Endothelial cell (in vitro differentiated cells): ENCODE results near the gene TLN1. TPM values are rescaled to one million over a fixed set of nuclear protein-coding genes. Genes with fewer than 3 reads are reported as not detected.

Experiments
- DNase-seq: peaks from one replicate; pipeline ENCODE4 v3.0.0; 2021; ENCODE audit warnings: low spot score
- H3K27ac Mint-ChIP-seq: one replicate; pipeline ENCODE4 v1.8.0; 2021; ENCODE audit warnings: mixed read lengths, inconsistent platforms; ENCODE audit not compliant: unreplicated experiment
- H3K27me3 Mint-ChIP-seq: one replicate; pipeline ENCODE4 v1.8.0; 2021; ENCODE audit warnings: mild to moderate bottlenecking, moderate library complexity, mixed read lengths, inconsistent platforms; ENCODE audit not compliant: unreplicated experiment
- H3K36me3 Mint-ChIP-seq: one replicate; pipeline ENCODE4 v1.8.0; 2021; ENCODE audit warnings: mild to moderate bottlenecking, low read depth, mixed read lengths, inconsistent platforms; ENCODE audit not compliant: unreplicated experiment
- H3K4me1 Mint-ChIP-seq: one replicate; pipeline ENCODE4 v1.8.0; 2021; ENCODE audit warnings: mild to moderate bottlenecking, mixed read lengths, inconsistent platforms; ENCODE audit not compliant: unreplicated experiment
- H3K4me3 Mint-ChIP-seq: one replicate; pipeline ENCODE4 v1.8.0; 2021; ENCODE audit warnings: mild to moderate bottlenecking, mixed read lengths, inconsistent platforms; ENCODE audit not compliant: unreplicated experiment
- H3K9me3 Mint-ChIP-seq: one replicate; pipeline ENCODE4 v1.8.0; 2021; ENCODE audit warnings: mixed read lengths, inconsistent platforms; ENCODE audit not compliant: unreplicated experiment
- long read RNA-seq: library from polyadenylated mRNA; unstranded; transcript quantifications from one replicate; pipeline ENCODE4 v2.0.0, GENCODE V29; 2020; ENCODE audit not compliant: unreplicated experiment
- total RNA-seq: library from RNA; stranded (reverse); fragmentation: NEBNext Ultra II Directional; extraction: Animal tissue kit (Norgen Biotek cat#: 25700); gene quantifications from one replicate; pipeline ENCODE4 v1.2.1, GENCODE V29; 2021; ENCODE audit not compliant: unreplicated experiment
- TF ChIP-seq, protein P1 (sequence below): fragments of 200-600 bp; sonication (generic); IDR thresholded peaks from one replicate; pipeline ENCODE4 v1.5.0; 2021; ENCODE audit warnings: antibody characterized with exemption; ENCODE audit not compliant: unreplicated experiment

Gene TLN1, protein sequence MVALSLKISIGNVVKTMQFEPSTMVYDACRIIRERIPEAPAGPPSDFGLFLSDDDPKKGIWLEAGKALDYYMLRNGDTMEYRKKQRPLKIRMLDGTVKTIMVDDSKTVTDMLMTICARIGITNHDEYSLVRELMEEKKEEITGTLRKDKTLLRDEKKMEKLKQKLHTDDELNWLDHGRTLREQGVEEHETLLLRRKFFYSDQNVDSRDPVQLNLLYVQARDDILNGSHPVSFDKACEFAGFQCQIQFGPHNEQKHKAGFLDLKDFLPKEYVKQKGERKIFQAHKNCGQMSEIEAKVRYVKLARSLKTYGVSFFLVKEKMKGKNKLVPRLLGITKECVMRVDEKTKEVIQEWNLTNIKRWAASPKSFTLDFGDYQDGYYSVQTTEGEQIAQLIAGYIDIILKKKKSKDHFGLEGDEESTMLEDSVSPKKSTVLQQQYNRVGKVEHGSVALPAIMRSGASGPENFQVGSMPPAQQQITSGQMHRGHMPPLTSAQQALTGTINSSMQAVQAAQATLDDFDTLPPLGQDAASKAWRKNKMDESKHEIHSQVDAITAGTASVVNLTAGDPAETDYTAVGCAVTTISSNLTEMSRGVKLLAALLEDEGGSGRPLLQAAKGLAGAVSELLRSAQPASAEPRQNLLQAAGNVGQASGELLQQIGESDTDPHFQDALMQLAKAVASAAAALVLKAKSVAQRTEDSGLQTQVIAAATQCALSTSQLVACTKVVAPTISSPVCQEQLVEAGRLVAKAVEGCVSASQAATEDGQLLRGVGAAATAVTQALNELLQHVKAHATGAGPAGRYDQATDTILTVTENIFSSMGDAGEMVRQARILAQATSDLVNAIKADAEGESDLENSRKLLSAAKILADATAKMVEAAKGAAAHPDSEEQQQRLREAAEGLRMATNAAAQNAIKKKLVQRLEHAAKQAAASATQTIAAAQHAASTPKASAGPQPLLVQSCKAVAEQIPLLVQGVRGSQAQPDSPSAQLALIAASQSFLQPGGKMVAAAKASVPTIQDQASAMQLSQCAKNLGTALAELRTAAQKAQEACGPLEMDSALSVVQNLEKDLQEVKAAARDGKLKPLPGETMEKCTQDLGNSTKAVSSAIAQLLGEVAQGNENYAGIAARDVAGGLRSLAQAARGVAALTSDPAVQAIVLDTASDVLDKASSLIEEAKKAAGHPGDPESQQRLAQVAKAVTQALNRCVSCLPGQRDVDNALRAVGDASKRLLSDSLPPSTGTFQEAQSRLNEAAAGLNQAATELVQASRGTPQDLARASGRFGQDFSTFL (N-terminal part only)
- 370 TPM for total RNA-seq
- long read RNA-seq, partial matches to known transcripts = 24 of 24 reads
- long read RNA-seq, other reads (novel, unspliced or antisense) = 0 of 24 reads

DNA sequence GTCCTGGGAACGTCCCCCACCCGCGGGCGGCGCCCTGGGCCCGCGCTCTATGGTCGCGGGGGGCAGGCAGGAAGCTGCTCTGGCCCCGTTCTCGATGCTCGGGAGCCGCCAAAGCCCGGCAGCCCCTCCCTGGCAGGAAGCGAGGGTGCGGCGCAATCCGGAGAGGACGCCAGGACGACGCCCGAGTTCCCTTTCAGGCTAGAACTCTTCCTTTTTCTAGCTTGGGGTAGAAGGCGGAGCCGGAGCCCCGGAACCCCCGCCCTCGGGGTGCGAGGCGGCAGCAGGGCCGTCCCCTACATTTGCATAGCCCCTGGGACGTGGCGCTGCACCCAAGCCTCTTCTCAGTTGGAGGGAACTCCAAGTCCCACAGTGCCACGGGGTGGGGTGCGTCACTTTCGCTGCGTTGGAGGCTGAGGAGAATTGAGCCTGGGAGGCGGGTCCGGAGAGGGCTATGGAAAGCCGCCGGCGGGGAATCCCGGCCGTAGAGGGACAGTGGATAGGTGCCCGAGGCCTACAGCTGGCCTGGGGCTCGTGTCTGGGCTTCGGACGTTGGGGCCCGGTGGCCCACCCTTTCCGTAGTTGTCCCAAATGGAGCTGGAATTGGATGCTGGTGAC is at the start of gene TLN1, which contains the start of gene CREB3:
Gene TLN1, minus strand, starts transcription at position 11 of the 615 bp plus-strand sequence. CDS start 6,501 bp downstream, outside the sequence.
Gene CREB3, plus strand, starts transcription at position 482 of the 615 bp plus-strand sequence. Its CDS starts 107 bp downstream, at position 589.
- peak; percentile 94 for DNase-seq
- H3K27me3 Mint-ChIP-seq = peaks cover 12% of the 10 kb centered on the region
- peak within 1 kb of the TSS; percentile 92 for H3K4me3 Mint-ChIP-seq
- H3K4me1 Mint-ChIP-seq = peaks cover 23% of the 10 kb centered on the region
- TF ChIP-seq, protein P1, sequence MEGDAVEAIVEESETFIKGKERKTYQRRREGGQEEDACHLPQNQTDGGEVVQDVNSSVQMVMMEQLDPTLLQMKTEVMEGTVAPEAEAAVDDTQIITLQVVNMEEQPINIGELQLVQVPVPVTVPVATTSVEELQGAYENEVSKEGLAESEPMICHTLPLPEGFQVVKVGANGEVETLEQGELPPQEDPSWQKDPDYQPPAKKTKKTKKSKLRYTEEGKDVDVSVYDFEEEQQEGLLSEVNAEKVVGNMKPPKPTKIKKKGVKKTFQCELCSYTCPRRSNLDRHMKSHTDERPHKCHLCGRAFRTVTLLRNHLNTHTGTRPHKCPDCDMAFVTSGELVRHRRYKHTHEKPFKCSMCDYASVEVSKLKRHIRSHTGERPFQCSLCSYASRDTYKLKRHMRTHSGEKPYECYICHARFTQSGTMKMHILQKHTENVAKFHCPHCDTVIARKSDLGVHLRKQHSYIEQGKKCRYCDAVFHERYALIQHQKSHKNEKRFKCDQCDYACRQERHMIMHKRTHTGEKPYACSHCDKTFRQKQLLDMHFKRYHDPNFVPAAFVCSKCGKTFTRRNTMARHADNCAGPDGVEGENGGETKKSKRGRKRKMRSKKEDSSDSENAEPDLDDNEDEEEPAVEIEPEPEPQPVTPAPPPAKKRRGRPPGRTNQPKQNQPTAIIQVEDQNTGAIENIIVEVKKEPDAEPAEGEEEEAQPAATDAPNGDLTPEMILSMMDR = no peak
- H3K9me3 Mint-ChIP-seq = no peaks in the 10 kb centered on the region
- peaks cover 20% of the 10 kb centered on the region for H3K36me3 Mint-ChIP-seq
- peak within 1 kb of the TSS; percentile 87 for H3K27ac Mint-ChIP-seq

DNA sequence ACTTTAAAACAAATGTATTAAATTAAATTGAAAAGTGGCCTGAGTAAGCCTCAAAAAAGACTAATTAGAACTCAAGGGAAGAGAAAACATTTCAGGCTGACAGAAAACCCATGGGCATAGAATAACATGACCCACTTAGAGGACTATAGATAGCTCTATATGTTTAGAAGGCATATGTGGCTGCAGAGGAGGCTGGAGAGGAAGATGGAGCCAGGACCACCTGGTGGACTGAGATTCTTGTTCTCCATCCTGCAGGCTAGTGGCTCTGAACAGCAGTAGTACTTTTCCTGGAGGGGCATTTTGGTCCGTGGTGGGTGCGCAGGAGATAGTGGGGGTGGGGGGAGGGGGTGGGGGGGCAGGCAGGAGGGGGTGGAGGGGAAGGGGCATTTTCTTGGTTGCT is 49.1 kb upstream of the TLN1 start:
- Mint-ChIP-seq H3K27ac (no peak overlapping the region), H3K27me3 (no peaks in the 10 kb centered on the region), H3K4me1 (peaks cover 2% of the 10 kb centered on the region), H3K4me3 (no peak overlapping the region), H3K9me3 (no peaks in the 10 kb centered on the region), H3K36me3 (no peaks in the 10 kb centered on the region)
- TF ChIP-seq, protein P1 = no peak
- DNase-seq = no peak

- no peak overlapping the region for H3K27ac Mint-ChIP-seq
- H3K4me1 Mint-ChIP-seq = peaks cover 16% of the 10 kb centered on the region
- TF ChIP-seq, protein P1 = no peak
- no peaks in the 10 kb centered on the region for H3K36me3 Mint-ChIP-seq
- no peak for DNase-seq
- no peaks in the 10 kb centered on the region for H3K27me3 Mint-ChIP-seq
- H3K4me3 Mint-ChIP-seq = no peak overlapping the region
- H3K9me3 Mint-ChIP-seq = no peaks in the 10 kb centered on the region
Measured at GRCh38 chr9:35778496-35778895, 46.5 kb upstream of the TLN1 start.

- TF ChIP-seq, protein P1 = no peak
- Mint-ChIP-seq H3K27ac (no peak overlapping the region), H3K27me3 (no peaks in the 10 kb centered on the region), H3K4me3 (no peak overlapping the region), H3K9me3 (no peaks in the 10 kb centered on the region), H3K4me1 (peaks cover 16% of the 10 kb centered on the region), H3K36me3 (no peaks in the 10 kb centered on the region)
- DNase-seq = no peak
Measured at GRCh38 chr9:35776018-35776417, 44.0 kb upstream of the TLN1 start.
